AG04449 (cell line): ENCODE measurements around the gene BICDL2.

ENCODE experiments used
- CTCF ChIA-PET: fragments of 350-600 bp; formaldehyde crosslinking; extraction: SDS; loops from one replicate; lab custom pipeline; 2021; ENCODE audit warnings: antibody characterized with exemption; lab: Yijun Ruan, JAX
- POLR2A ChIA-PET: fragments of 400-600, 350-600 bp; formaldehyde crosslinking; extraction: SDS; loops from one replicate; lab custom pipeline; 2020; ENCODE audit warnings: antibody characterized with exemption, inconsistent platforms; lab: Yijun Ruan, JAX
- DNase-seq: peaks from one replicate; pipeline ENCODE4 v3.0.0-alpha.2; 2010; ENCODE audit warnings: low read depth, low spot score
- H3K4me3 ChIP-seq: 2 replicates; pipeline ENCODE4 v1.5.1; 2011; ENCODE audit warnings: low read depth, mild to moderate bottlenecking, control low read depth, low read length
- TF ChIP-seq, protein P1 (sequence below): IDR thresholded peaks from one replicate; pipeline ENCODE4 v1.5.1; 2011; ENCODE audit warnings: mild to moderate bottlenecking, moderate library complexity, low read length, control low read depth, inconsistent platforms; ENCODE audit not compliant: insufficient read depth; ENCODE audit errors: missing control alignments

The BICDL2 gene

DNA sequence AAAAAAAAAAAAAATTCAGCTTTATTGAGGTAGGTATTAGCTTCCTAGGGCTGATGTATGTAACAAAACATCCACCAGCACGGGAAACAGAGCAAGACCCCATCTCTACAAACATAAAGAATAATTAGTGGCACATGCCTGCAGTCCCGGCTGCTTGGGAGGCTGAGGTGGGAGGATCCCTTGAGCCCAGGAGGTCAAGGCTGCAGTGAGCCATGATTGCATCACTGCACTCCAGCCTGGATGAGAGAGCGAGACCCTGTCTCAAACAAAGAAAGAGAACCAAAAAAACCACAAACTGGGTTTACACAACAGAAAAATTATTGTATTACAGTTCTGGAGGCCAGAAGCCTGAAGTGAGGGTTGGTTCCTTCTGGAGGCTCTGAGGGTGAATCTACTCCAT lies 5.6 kb upstream of the BICDL2 start:
- DNase-seq: no peak
- ChIA-PET POLR2A (interaction anchor here (1.1 to 1.9 kb wide), 2 partner anchors 13 to 21 kb away, joined by 3 to 6 read pairs; no protein-coding TSS in a partner anchor), CTCF (interaction anchor here (3.7 to 9.7 kb wide), 2 partner anchors 11 to 16 kb away, joined by 19 to 146 read pairs; no protein-coding TSS in a partner anchor)
- TF ChIP-seq, protein P1, sequence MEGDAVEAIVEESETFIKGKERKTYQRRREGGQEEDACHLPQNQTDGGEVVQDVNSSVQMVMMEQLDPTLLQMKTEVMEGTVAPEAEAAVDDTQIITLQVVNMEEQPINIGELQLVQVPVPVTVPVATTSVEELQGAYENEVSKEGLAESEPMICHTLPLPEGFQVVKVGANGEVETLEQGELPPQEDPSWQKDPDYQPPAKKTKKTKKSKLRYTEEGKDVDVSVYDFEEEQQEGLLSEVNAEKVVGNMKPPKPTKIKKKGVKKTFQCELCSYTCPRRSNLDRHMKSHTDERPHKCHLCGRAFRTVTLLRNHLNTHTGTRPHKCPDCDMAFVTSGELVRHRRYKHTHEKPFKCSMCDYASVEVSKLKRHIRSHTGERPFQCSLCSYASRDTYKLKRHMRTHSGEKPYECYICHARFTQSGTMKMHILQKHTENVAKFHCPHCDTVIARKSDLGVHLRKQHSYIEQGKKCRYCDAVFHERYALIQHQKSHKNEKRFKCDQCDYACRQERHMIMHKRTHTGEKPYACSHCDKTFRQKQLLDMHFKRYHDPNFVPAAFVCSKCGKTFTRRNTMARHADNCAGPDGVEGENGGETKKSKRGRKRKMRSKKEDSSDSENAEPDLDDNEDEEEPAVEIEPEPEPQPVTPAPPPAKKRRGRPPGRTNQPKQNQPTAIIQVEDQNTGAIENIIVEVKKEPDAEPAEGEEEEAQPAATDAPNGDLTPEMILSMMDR: no peak
- H3K4me3 ChIP-seq: no peak overlapping the region

DNA sequence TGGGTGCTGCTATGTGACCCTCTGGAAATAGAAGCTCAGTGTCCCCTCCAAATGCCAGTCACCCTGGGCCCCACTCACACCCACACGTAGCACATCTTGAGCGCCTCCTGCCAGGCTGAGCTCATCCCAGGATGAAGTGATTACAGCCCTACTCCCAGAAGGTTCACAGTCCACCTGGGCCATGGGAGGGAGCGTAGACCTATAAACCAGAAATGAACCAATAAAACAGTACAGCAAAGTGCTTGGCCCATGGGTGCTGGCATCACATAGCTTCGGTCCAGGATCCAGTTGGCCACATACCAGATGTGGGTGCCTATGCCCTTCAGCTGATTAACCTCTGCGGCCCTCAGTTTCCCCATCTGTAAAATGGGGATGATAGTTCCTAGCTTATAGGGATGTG lies 2.2 kb upstream of the BICDL2 start:
- TF ChIP-seq, protein P1: no peak
- no peak for DNase-seq
- H3K4me3 ChIP-seq: no peak overlapping the region
- ChIA-PET CTCF (interaction anchor here (1.6 to 9.7 kb wide), 3 partner anchors 8 to 19 kb away, joined by 6 to 146 read pairs (median 7); no protein-coding TSS in a partner anchor), POLR2A (no interaction called here)

DNA sequence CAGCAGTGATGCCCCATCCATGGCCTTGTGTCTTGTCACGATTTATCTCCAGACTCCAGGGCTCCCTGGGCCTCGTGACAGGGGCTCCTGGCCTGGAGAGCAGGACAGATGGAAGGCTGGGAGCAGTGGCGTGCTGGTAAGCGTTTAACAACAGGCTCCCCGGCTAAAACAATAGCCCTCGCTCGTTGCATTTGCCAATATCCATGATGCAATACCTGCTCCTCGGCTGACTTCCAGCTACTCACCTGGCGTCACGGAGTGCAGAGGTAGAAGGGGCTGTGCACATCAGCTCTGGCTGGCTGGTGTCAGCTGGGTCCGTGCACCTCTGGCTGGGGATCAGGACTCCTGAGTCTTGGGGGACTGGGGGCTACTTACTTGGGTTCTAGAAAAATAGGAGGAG lies 1.5 kb upstream of the BICDL2 start:
- no peak for DNase-seq
- H3K4me3 ChIP-seq: no peak overlapping the region
- ChIA-PET CTCF (interaction anchor here (1.0 to 9.7 kb wide), 4 partner anchors 7 to 60 kb away, joined by 5 to 146 read pairs (median 6); no protein-coding TSS in a partner anchor), POLR2A (no interaction called here)
- TF ChIP-seq, protein P1: no peak

DNA sequence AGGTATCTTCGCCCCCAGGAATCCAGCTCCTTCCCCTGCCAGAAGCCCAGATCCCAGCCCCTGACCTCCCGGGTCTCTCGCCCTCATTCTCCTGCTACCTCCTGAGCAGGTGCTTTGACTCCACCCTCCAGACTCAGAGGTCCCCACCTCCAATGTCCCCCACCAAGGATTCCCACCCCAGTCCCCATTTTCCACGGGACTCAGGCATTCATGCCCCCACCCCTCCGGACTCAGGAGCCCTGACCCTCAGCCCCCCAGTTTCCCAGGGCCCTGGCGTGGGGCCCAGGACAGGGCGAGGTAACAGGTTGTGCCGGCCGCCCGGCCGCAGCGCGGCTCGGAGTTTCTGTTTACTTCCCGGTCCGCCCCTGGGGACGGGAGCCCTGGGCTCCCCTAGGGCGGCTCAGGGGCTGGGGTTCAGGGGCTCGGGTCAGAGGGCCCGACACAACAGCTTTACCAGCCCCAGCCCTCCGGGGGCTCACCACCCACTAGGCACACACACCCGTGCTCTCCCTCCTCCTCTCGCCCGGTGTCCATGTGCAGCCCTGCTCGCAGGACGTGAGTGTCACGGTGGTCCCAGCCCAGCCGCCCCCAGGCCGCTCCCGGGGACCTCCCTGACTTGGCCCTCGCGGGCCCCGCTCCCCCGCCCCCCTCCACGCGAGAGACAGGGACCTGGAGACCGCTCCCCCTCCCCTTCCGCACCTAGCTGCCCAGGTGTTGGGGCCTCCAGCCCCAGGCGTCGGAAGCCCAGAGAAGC lies 595 bp downstream of the BICDL2 start:
- ChIA-PET POLR2A (no interaction called here), CTCF (interaction anchor here (1.3 to 9.6 kb wide), 5 partner anchors 5 to 93 kb away, joined by 3 to 169 read pairs (median 44); partner anchors contain the start of genes BICDL2 and MMP25)
- DNase-seq: no peak
- TF ChIP-seq, protein P1: no peak
- H3K4me3 ChIP-seq: no peak overlapping the region

DNA sequence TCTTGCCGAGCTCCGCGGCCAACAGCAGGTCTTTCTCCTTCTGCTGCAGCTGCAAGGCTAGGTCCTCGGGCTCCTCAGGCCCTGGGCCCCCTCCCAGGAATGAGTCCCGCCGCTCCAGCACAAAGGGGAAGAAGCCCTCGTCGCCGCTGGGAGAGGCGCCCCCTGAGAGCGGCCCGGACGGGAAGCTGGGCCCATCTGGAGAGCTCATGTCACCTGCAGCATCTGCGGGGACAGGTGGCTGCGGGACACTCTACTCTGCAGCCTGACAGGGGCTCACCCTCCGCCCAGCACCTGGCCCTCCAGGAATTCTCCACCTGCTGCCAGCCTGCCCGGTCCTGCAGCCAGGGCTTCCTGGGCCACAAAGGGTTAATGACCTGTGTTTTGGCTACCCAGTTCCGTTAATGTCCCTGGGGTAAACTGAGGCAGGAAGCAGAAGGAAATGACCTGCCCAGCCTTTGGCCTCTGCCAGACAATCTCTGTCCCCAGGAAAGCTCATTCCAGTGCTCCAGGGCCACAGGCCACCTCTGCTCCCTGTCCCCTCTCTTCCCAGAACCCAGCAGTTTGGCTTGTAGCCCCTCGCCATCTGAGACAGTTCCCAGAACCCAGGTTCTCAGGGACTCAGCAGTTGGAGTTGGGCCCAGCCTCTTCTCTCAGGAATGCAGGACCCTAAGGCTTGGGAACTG lies 1.3 kb downstream of the BICDL2 start:
- DNase-seq: no peak
- H3K4me3 ChIP-seq: no peak overlapping the region
- TF ChIP-seq, protein P1: no peak
- ChIA-PET CTCF (interaction anchor here (1.3 to 9.6 kb wide), 6 partner anchors 6 to 93 kb away, joined by 3 to 169 read pairs (median 26); partner anchors contain the start of genes BICDL2 and MMP25), POLR2A (interaction anchor here (1.7 kb wide), 1 partner anchor 13 kb away, joined by 9 read pairs; no protein-coding TSS in a partner anchor)
